SH-SY5Y (cell line): Measurements from ENCODE around the gene TNKS2.

ENCODE experiments used
- GATA2 ChIP-seq: IDR thresholded peaks from 2 replicates; pipeline ENCODE4 v1.6.1; 2011; ENCODE audit warnings: mild to moderate bottlenecking, low read depth, low read length
- GATA3 ChIP-seq: IDR thresholded peaks from 2 replicates; pipeline ENCODE4 v1.6.1; 2011; ENCODE audit warnings: low read depth, mild to moderate bottlenecking, low read length, moderate library complexity

DNA sequence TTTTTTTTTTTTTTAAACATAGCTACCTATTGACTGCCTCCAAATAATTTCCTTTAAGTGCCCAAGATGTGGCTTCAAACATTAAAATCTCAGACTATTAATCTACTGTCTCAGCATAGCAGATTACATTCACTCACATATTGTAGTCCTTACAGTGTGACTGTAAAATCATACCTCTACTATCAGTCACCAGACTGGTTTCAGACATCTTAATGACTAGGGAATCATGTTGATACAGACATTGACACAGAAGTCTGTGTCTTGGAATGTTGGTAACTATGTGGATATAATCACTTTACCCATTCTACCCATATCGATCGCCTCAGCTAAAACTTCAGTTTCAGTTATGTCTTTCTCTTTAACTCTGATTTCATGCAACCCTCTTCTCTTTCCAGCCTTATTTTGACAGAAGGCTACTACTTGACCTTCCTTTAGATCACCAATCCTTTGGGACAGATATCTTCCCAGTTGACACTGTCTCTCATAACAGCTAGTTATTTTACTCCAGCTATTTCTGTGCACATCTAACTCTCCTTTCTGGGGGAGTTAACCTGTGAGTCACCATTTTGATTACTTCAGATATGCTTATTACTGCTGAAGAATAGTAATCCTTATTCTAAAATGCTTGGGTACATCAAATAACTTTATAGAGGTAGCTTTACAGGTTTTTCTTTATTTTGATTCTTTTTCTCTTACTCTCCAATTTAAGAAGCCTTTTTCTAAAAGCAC, 7.0 kb downstream of the TNKS2 start:
- TF ChIP-seq GATA3 (no peak), GATA2 (no peak)
